GM19463 (cell line): ENCODE results near the gene ATP9B.

ENCODE experiments used
- ATAC-seq: cut with Tn5 transposase; IDR thresholded peaks from one replicate; pipeline ENCODE4 v1.9.1; 2021; ENCODE audit warnings: mild to moderate bottlenecking, moderate library complexity; ENCODE audit not compliant: unreplicated experiment

The ATP9B gene

GRCh38 chr18:79068937-79069716 lies at the start of gene ATP9B:
TSS of gene ATP9B (plus strand) at chr18:79069394. CDS start at chr18:79069411, 17 bp downstream.
- ATAC-seq, result peak; percentile 84

GRCh38 chr18:79019881-79020280 lies 49.3 kb upstream of the ATP9B start:
- no peak for ATAC-seq

- no peak for ATAC-seq
These were observed 46.6 kb upstream of the ATP9B start for GRCh38 chr18:79022603-79023002.

GRCh38 chr18:79026491-79026890 lies 42.7 kb upstream of the ATP9B start:
- no peak for ATAC-seq

- no peak for ATAC-seq
These were observed 38.5 kb upstream of the ATP9B start for GRCh38 chr18:79030680-79031079.

GRCh38 chr18:79042276-79042675 lies 26.9 kb upstream of the ATP9B start:
- ATAC-seq, result no peak

- no peak for ATAC-seq
These were observed 25.9 kb upstream of the ATP9B start for GRCh38 chr18:79043288-79043687.

GRCh38 chr18:79046522-79046921 lies 22.7 kb upstream of the ATP9B start:
- ATAC-seq, result no peak

- no peak for ATAC-seq
These were observed 21.5 kb upstream of the ATP9B start for GRCh38 chr18:79047556-79048244.

- no peak for ATAC-seq
These were observed 21.0 kb upstream of the ATP9B start for GRCh38 chr18:79048245-79048632.

GRCh38 chr18:79049506-79049905 lies 19.7 kb upstream of the ATP9B start:
- ATAC-seq, result no peak

- no peak for ATAC-seq
These were observed 19.2 kb upstream of the ATP9B start for GRCh38 chr18:79050005-79050404.

GRCh38 chr18:79056827-79057367 lies 12.3 kb upstream of the ATP9B start:
- no peak for ATAC-seq

- ATAC-seq, result peak; percentile 91
These were observed 11.2 kb upstream of the ATP9B start for GRCh38 chr18:79058007-79058406.

- no peak for ATAC-seq
These were observed 6.4 kb upstream of the ATP9B start for GRCh38 chr18:79062806-79063205.

GRCh38 chr18:79064228-79064627 lies 5.0 kb upstream of the ATP9B start:
- ATAC-seq, result no peak

- no peak for ATAC-seq
These were observed 3.4 kb upstream of the ATP9B start for GRCh38 chr18:79065802-79066201.

- ATAC-seq, result no peak
These were observed 1.6 kb upstream of the ATP9B start for GRCh38 chr18:79067611-79068010.

- peak; percentile 29 for ATAC-seq
These were observed 755 bp upstream of the ATP9B start for GRCh38 chr18:79068341-79068936.

GRCh38 chr18:79069717-79070151 lies 540 bp downstream of the ATP9B start:
- peak; percentile 18 for ATAC-seq

GRCh38 chr18:79070486-79070885 lies 1.3 kb downstream of the ATP9B start:
- ATAC-seq, result no peak

- no peak for ATAC-seq
These were observed 1.8 kb downstream of the ATP9B start for GRCh38 chr18:79071037-79071436.
